ENCODE results near the gene CEP63.

Gene CEP63

GRCh38 chr3:134504132-134504531, 18.3 kb downstream of the CEP63 start:
- Histone ChIP-seq H2BK15ac (ENCODE audit: low read length) (no peak overlapping the region), H2BK12ac (ENCODE audit: low read length) (no peak overlapping the region), H3K4me1 (ENCODE audit: control insufficient read depth in 2 of 2, insufficient read depth in 1 of 2, low read depth in 1 of 2, low read length in 2 of 2) (no peaks in the 10 kb centered on the region), H4K91ac (ENCODE audit: low read depth, low read length, poor library complexity) (no peak overlapping the region), H3K23ac (ENCODE audit: low read depth, low read length, poor library complexity) (no peak overlapping the region), H2AK5ac (ENCODE audit: low read depth, low read length) (no peak overlapping the region), H3K4me3 (ENCODE audit: low read length in 2 of 2) (no peak overlapping the region), H3K4me2 (ENCODE audit: insufficient read depth, low read length, poor library complexity, severe bottlenecking) (no peak overlapping the region), H3K27me3 (ENCODE audit: control insufficient read depth in 3 of 3, insufficient read depth in 3 of 3, low read depth in 1 of 3, low read length in 3 of 3) (no peaks in the 10 kb centered on the region), H2AFZ (ENCODE audit: low read length) (no peak overlapping the region), H3K9me3 (replicated peaks in 1 of 2; ENCODE audit: control insufficient read depth in 2 of 2, insufficient read depth in 1 of 2, low read depth in 1 of 2, low read length in 2 of 2) (peaks cover 0 to 26% of the 10 kb centered on the region in 2 donors), H3K79me1 (ENCODE audit: low read depth, low read length) (no peaks in the 10 kb centered on the region), H4K8ac (ENCODE audit: low read depth, low read length) (no peak overlapping the region), H3K36me3 (replicated peaks in 1 of 2; ENCODE audit: control insufficient read depth in 2 of 2, insufficient read depth in 2 of 2, low read length in 2 of 2) (peaks cover 1 to 32% of the 10 kb centered on the region in 2 donors), H3K4ac (ENCODE audit: low read length) (no peak overlapping the region), H2BK5ac (ENCODE audit: low read length) (no peak overlapping the region), H3K27ac (replicated peaks; ENCODE audit: low read length) (no peak overlapping the region), H2BK120ac (ENCODE audit: low read depth, low read length) (no peak overlapping the region), H3K9ac (ENCODE audit: low read depth, low read length, poor library complexity) (no peak overlapping the region), H3K18ac (ENCODE audit: low read length) (no peak overlapping the region), H3K14ac (ENCODE audit: low read length) (no peak overlapping the region)
- WGBS, 2 donors (ENCODE audit: extremely low coverage in 2 of 2, insufficient read length in 2 of 2, insufficient replicate concordance in 1 of 2): no CpG with 5 or more reads among the region's 3 CpGs
- DNase-seq (ENCODE audit: low spot score): no peak

DNA sequence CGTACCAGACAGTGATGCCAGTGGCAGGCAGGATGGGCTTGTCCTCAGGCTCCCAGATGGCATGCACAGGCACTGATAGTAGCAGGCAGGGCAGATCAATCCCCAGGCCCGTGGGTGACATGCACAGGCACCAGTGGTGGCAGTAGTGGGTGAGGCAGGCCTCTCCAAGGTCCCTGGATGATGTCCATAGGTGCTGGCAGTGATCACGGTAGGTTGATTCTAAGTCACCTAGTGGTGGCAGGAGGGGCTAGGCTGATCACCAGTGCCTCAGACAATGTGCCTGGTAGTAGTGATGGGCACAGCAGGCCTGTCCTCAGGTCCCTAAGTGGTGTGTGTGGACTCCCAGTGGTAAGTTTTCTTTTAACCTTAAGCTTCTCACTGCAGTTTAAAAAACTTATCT, 19.6 kb downstream of the CEP63 start:
- Histone ChIP-seq H3K23ac (ENCODE audit: low read depth, low read length, poor library complexity) (no peak overlapping the region), H2AK5ac (ENCODE audit: low read depth, low read length) (no peak overlapping the region), H4K91ac (ENCODE audit: low read depth, low read length, poor library complexity) (no peak overlapping the region), H3K27ac (replicated peaks; ENCODE audit: low read length) (no peak overlapping the region), H2BK12ac (ENCODE audit: low read length) (no peak overlapping the region), H3K9ac (ENCODE audit: low read depth, low read length, poor library complexity) (peak overlapping the region; percentile 37), H2BK5ac (ENCODE audit: low read length) (no peak overlapping the region), H2BK120ac (ENCODE audit: low read depth, low read length) (no peak overlapping the region), H3K14ac (ENCODE audit: low read length) (no peak overlapping the region), H3K4me3 (ENCODE audit: low read length in 2 of 2) (peak overlapping the region in 1 of 2 donors; percentile 66), H3K27me3 (ENCODE audit: control insufficient read depth in 3 of 3, insufficient read depth in 3 of 3, low read depth in 1 of 3, low read length in 3 of 3) (no peaks in the 10 kb centered on the region), H3K79me1 (ENCODE audit: low read depth, low read length) (no peaks in the 10 kb centered on the region), H3K9me3 (replicated peaks in 1 of 2; ENCODE audit: control insufficient read depth in 2 of 2, insufficient read depth in 1 of 2, low read depth in 1 of 2, low read length in 2 of 2) (peaks cover 0 to 26% of the 10 kb centered on the region in 2 donors), H3K18ac (ENCODE audit: low read length) (no peak overlapping the region), H2AFZ (ENCODE audit: low read length) (no peak overlapping the region), H4K8ac (ENCODE audit: low read depth, low read length) (no peak overlapping the region), H3K36me3 (replicated peaks in 1 of 2; ENCODE audit: control insufficient read depth in 2 of 2, insufficient read depth in 2 of 2, low read length in 2 of 2) (peaks cover 3 to 41% of the 10 kb centered on the region in 2 donors), H3K4me1 (ENCODE audit: control insufficient read depth in 2 of 2, insufficient read depth in 1 of 2, low read depth in 1 of 2, low read length in 2 of 2) (no peaks in the 10 kb centered on the region), H3K4me2 (ENCODE audit: insufficient read depth, low read length, poor library complexity, severe bottlenecking) (no peak overlapping the region), H2BK15ac (ENCODE audit: low read length) (no peak overlapping the region), H3K4ac (ENCODE audit: low read length) (no peak overlapping the region)
- no CpG with 5 or more reads among the region's 3 CpGs for WGBS, 2 donors (ENCODE audit: extremely low coverage in 2 of 2, insufficient read length in 2 of 2, insufficient replicate concordance in 1 of 2)
- DNase-seq (ENCODE audit: low spot score): no peak

- H3K27me3 ChIP-seq (ENCODE audit: control insufficient read depth in 3 of 3, insufficient read depth in 3 of 3, low read depth in 1 of 3, low read length in 3 of 3): no peaks in the 10 kb centered on the region
- WGBS, 2 donors (ENCODE audit: extremely low coverage in 2 of 2, insufficient read length in 2 of 2, insufficient replicate concordance in 1 of 2): no CpG with 5 or more reads among the region's 2 CpGs
- no peak overlapping the region for H2AK5ac ChIP-seq (ENCODE audit: low read depth, low read length)
- H3K23ac ChIP-seq (ENCODE audit: low read depth, low read length, poor library complexity): no peak overlapping the region
- DNase-seq (ENCODE audit: low spot score): no peak
- H3K9ac ChIP-seq (ENCODE audit: low read depth, low read length, poor library complexity): no peak overlapping the region
- H3K4me1 ChIP-seq (ENCODE audit: control insufficient read depth in 2 of 2, insufficient read depth in 1 of 2, low read depth in 1 of 2, low read length in 2 of 2): peaks cover 0 to 2% of the 10 kb centered on the region in 2 donors
- no peak overlapping the region for H2BK5ac ChIP-seq (ENCODE audit: low read length)
- H3K36me3 ChIP-seq (replicated peaks in 1 of 2; ENCODE audit: control insufficient read depth in 2 of 2, insufficient read depth in 2 of 2, low read length in 2 of 2): peaks cover 3 to 61% of the 10 kb centered on the region in 2 donors
- H3K4ac ChIP-seq (ENCODE audit: low read length): no peak overlapping the region
- H2BK12ac ChIP-seq (ENCODE audit: low read length): no peak overlapping the region
- H4K8ac ChIP-seq (ENCODE audit: low read depth, low read length): no peak overlapping the region
- no peak overlapping the region for H3K18ac ChIP-seq (ENCODE audit: low read length)
- H2BK120ac ChIP-seq (ENCODE audit: low read depth, low read length): no peak overlapping the region
- no peak overlapping the region for H3K4me3 ChIP-seq (ENCODE audit: low read length in 2 of 2)
- H3K27ac ChIP-seq (replicated peaks; ENCODE audit: low read length): no peak overlapping the region
- H2BK15ac ChIP-seq (ENCODE audit: low read length): no peak overlapping the region
- no peaks in the 10 kb centered on the region for H3K79me1 ChIP-seq (ENCODE audit: low read depth, low read length)
- H2AFZ ChIP-seq (ENCODE audit: low read length): no peak overlapping the region
- no peak overlapping the region for H3K4me2 ChIP-seq (ENCODE audit: insufficient read depth, low read length, poor library complexity, severe bottlenecking)
- no peak overlapping the region for H4K91ac ChIP-seq (ENCODE audit: low read depth, low read length, poor library complexity)
- no peak overlapping the region for H3K14ac ChIP-seq (ENCODE audit: low read length)
- H3K9me3 ChIP-seq (replicated peaks in 1 of 2; ENCODE audit: control insufficient read depth in 2 of 2, insufficient read depth in 1 of 2, low read depth in 1 of 2, low read length in 2 of 2): peaks cover 2 to 11% of the 10 kb centered on the region in 2 donors
Observed at GRCh38 chr3:134511500-134511899, 25.6 kb downstream of the CEP63 start.

- no peak overlapping the region for H2AK5ac ChIP-seq (ENCODE audit: low read depth, low read length)
- H3K18ac ChIP-seq (ENCODE audit: low read length): no peak overlapping the region
- no peaks in the 10 kb centered on the region for H3K79me1 ChIP-seq (ENCODE audit: low read depth, low read length)
- DNase-seq (ENCODE audit: low spot score): no peak
- H3K27me3 ChIP-seq (ENCODE audit: control insufficient read depth in 3 of 3, insufficient read depth in 3 of 3, low read depth in 1 of 3, low read length in 3 of 3): no peaks in the 10 kb centered on the region
- no peak overlapping the region for H3K9ac ChIP-seq (ENCODE audit: low read depth, low read length, poor library complexity)
- no peak overlapping the region for H4K91ac ChIP-seq (ENCODE audit: low read depth, low read length, poor library complexity)
- no peak overlapping the region for H2BK15ac ChIP-seq (ENCODE audit: low read length)
- H2BK120ac ChIP-seq (ENCODE audit: low read depth, low read length): no peak overlapping the region
- no peak overlapping the region for H2AFZ ChIP-seq (ENCODE audit: low read length)
- no peak overlapping the region for H4K8ac ChIP-seq (ENCODE audit: low read depth, low read length)
- H2BK12ac ChIP-seq (ENCODE audit: low read length): no peak overlapping the region
- no peak overlapping the region for H3K4me3 ChIP-seq (ENCODE audit: low read length in 2 of 2)
- no peak overlapping the region for H2BK5ac ChIP-seq (ENCODE audit: low read length)
- H3K14ac ChIP-seq (ENCODE audit: low read length): no peak overlapping the region
- H3K23ac ChIP-seq (ENCODE audit: low read depth, low read length, poor library complexity): no peak overlapping the region
- H3K4me2 ChIP-seq (ENCODE audit: insufficient read depth, low read length, poor library complexity, severe bottlenecking): no peak overlapping the region
- H3K9me3 ChIP-seq (replicated peaks in 1 of 2; ENCODE audit: control insufficient read depth in 2 of 2, insufficient read depth in 1 of 2, low read depth in 1 of 2, low read length in 2 of 2): peaks cover 0 to 16% of the 10 kb centered on the region in 2 donors
- no peak overlapping the region for H3K27ac ChIP-seq (replicated peaks; ENCODE audit: low read length)
- no CpG with 5 or more reads among the region's 3 CpGs for WGBS, 2 donors (ENCODE audit: extremely low coverage in 2 of 2, insufficient read length in 2 of 2, insufficient replicate concordance in 1 of 2)
- peaks cover 0 to 16% of the 10 kb centered on the region in 2 donors for H3K36me3 ChIP-seq (replicated peaks in 1 of 2; ENCODE audit: control insufficient read depth in 2 of 2, insufficient read depth in 2 of 2, low read length in 2 of 2)
- H3K4me1 ChIP-seq (ENCODE audit: control insufficient read depth in 2 of 2, insufficient read depth in 1 of 2, low read depth in 1 of 2, low read length in 2 of 2): peaks cover 0 to 2% of the 10 kb centered on the region in 2 donors
- H3K4ac ChIP-seq (ENCODE audit: low read length): no peak overlapping the region
Observed at GRCh38 chr3:134516905-134517304, 31.0 kb downstream of the CEP63 start.

Measured in neuronal stem cell (in vitro differentiated cells).